HG02938 (cell line): ENCODE results near the gene ESPNL.
"Not testable (repeated sequence)": the region's sequence is repeated elsewhere in the genome, so short reads cannot be mapped to it uniquely, and the experiment has no call there.

ENCODE experiments used
- ATAC-seq: cut with Tn5 transposase; IDR thresholded peaks from one replicate; pipeline ENCODE4 v1.9.1; 2021; ENCODE audit warnings: mild to moderate bottlenecking, moderate library complexity; ENCODE audit not compliant: unreplicated experiment

The ESPNL gene

GRCh38 chr2:238114331-238114841, 14.2 kb downstream of the ESPNL start:
- no peak for ATAC-seq

- ATAC-seq = no peak
Measured at GRCh38 chr2:238114851-238115660, 14.9 kb downstream of the ESPNL start.

DNA sequence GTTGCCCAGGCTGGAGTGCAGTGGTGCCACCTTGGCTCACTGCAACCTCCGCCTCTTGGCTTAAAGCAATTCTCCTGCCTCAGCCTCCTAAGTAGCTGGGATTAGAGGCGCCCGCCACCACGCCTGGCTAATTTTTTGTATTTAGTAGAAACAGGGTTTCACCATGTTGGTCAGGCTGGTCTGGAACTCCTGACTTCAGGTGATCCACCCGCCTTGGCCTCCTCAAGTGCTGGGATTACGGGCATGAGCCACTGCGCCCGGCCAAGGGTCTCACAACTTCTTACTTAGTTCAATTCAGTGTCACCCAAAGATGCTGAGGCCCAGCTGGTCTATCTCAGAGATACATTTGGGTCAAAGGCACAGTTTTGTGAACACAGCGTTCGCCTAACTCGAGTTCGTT, 15.6 kb downstream of the ESPNL start:
- ATAC-seq = not testable (repeated sequence)

DNA sequence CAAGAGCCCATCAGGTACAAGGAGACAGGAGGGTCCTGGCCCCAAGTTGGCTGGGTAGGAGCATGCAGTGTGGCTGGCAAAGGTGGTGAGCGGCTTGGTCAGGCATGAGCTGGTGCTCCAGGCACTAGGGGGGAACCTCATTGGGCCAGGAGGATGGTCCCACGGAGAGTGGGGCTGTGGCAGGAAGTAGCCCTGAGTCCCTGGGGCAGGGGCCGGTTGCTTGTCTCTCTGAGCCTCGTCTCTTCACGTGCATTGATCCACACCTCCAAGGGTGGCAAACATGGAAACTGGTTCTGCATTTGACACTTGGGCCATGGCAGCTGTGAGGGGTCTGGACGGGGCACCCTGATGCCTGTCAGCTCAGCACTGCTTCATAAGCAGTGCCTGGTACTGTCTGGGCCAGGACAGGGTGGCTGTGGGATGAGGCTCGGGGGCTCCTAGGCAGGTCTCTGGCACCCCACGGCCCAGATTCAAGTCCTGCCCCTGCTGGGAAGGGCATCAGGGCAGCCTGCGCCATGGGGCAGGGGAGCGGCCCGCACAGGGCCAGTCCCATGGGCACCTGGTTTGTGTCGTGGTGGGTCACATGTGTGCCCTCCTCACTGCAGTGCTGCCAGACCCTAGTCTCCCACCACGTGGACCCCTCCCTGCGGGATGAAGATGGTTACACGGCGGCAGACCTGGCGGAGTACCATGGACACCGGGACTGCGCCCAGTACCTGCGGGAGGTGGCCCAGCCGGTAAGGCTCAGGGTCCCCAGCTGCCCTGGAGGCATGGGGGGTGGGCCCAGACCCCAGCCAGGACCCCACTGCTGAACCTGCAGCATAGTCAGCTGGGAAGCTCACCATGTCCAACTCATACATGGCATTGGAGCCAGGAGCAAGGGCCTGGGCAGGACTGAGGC, 16.4 kb downstream of the ESPNL start:
- ATAC-seq = no peak

- no peak for ATAC-seq
Measured at GRCh38 chr2:238117199-238118154, 17.3 kb downstream of the ESPNL start.

DNA sequence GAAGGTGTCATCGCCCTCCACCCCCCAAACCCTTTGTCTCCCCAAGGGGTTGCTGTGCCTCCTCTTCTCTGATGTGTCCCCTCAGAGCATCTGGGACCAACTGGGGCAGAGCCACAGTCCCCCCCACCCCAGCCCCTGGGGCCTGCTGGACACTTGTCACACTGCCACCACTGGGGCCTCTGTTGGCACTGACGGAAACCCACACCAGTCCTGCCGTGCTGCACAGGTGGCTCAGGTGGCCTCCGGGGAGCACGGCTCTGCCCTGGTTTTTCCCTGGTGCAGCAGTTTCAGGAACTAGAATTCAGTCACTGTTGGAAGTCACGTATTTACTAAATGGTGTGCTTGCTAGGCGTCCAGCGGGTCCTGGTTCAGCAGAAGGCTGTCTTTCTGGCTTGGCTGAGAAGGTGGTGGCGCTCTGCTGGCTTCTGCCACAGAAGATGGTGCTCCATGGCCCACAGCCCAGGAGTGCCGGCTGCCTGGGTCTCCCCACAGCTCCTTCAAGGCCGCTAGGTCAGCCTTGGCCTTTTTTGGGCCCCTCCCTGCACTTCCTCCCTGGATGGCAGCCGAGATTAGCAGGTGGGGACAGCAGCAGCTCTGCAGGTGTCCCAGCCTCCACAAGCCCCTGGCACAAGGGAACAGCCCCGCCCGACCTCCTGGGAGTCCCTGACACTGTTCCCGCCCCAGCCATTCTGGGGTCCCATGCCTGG, 19.8 kb downstream of the ESPNL start:
- ATAC-seq = no peak

DNA sequence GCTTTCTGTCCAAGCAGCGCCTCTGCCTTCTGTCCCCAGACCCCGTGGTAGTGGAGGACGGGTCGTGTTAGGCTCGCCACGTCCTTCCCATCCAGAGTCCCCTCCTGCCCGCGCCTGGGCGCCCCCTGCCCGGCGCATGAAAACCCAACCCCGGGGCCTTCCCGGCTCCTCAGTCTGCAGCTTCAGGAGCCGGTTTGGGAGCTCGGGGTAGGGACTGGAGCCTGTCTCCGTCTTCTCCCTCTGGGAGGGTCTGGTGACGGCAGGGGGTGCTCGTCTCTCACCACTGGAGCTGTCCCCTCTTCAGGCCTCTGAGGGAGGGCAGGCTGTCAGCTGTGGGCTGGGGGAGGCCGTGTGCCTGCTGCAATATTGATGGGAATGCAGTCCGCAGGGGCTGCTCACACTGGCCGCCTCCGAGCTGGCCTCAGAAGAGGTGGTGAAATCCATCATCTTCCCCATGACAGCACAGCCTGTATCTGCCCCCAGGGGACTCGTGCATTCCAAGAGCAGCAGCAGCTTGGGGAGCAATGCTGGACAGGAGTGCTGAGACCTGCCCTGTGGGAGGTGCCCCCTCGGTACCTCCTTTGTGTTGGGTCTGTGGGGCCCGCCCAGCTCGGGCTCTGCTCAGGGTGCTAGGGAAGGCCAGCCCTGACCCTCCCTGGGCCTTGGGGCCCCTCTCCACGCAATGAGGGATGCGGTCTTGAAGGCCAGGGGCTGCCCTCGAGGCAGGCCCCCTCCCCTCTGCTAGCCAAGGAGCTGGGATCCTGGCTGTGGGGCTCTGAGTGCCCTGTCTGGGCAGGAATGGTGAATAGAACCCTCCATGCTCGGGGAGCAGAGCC, 20.5 kb downstream of the ESPNL start:
- no peak for ATAC-seq

- no peak for ATAC-seq
Measured at GRCh38 chr2:238121511-238122286, 21.6 kb downstream of the ESPNL start.

DNA sequence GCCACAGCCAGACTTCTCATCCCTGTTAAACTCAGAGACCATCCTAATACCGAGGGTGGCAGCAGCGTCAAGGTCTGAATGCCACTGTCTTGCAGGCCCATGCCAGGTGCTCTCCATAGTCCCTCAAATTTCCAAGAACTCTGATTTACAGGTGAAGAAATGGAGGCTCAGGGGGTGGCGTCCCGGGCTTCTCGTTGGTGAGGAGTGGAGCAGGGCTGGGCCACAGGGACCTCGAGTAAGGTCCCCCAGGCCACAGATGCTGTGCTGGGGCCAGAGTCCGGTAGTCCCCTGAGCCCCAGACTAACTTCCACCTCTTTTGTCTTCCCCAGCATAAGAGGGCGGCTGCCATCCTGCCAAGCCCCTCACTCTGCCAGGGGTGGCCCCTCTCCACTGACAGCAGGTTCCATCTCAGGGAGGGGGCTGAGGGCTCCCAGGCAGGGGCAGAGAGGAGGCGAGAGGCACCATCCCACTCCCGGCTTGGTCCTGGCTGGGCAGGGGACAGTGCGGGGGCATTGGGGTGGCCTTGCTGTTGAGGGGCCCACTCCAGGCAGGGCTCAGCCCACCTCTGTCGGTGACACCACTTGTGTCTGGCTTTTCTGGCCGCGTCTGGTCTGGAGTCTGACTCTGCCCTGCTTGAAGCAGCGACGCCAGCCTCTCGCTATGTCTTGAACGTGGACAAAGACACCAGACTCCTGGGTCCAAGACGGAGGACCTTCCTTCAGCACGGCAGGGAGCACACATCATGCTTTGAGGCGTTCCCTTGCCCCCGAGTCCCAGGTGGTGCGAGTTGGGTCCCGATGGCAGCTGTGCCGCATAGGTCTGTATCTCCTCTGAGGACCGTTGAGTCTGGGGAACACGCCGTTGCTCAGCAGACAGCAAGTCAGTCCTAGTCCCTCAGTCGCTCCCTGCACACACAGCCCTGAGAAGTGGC, 22.4 kb downstream of the ESPNL start:
- no peak for ATAC-seq

GRCh38 chr2:238123218-238123971, 23.3 kb downstream of the ESPNL start:
- no peak for ATAC-seq

- no peak for ATAC-seq
Measured at GRCh38 chr2:238123991-238124470, 23.9 kb downstream of the ESPNL start.

- ATAC-seq = no peak
Measured at GRCh38 chr2:238124488-238125126, 24.5 kb downstream of the ESPNL start.

GRCh38 chr2:238125127-238125885, 25.2 kb downstream of the ESPNL start:
- no peak for ATAC-seq

DNA sequence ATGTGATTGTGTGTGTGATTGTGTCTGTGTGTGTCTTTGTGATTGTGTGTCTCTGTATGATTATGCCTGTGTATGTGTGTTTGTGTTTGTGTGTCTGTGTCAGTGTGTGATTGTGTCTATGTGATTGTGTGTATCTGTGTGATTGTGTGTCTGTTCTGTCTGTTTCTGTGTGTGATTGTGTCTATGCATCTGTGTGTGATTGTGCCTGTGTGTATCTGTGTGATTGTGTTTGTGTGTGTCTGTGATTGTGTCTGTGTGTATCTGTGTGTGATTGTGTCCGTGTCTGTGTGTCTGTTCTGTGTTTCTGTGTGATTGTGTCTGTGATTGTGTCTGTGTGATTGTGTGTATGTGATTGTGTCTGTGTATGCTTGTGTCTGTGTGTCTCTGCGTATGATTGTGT, 26.2 kb downstream of the ESPNL start:
- ATAC-seq = no peak

GRCh38 chr2:238126775-238127164, 26.6 kb downstream of the ESPNL start:
- no peak for ATAC-seq
